HG03175 (cell line): ENCODE data around the gene SIAE.
A peak's percentile ranks its signal among the peaks of the same experiment; 100 is the strongest.
"Not testable (repeated sequence)": the region's sequence is repeated elsewhere in the genome, so short reads cannot be mapped to it uniquely, and the experiment has no call there.

Source experiments
- ATAC-seq: cut with Tn5 transposase; IDR thresholded peaks from one replicate; pipeline ENCODE4 v1.9.1; 2021; ENCODE audit warnings: mild to moderate bottlenecking, moderate library complexity; ENCODE audit not compliant: unreplicated experiment

SIAE gene

GRCh38 chr11:124627546-124627945 is 46.0 kb downstream of the SIAE start:
- no peak for ATAC-seq

- ATAC-seq = no peak
Observed at GRCh38 chr11:124625504-124626168, 47.9 kb downstream of the SIAE start.

- no peak for ATAC-seq
Observed at GRCh38 chr11:124623861-124624525, 49.5 kb downstream of the SIAE start.

- peak; percentile 95 for ATAC-seq
Observed at GRCh38 chr11:124622531-124623451, 50.7 kb downstream of the SIAE start, which contains the start of gene TBRG1. TBRG1 (plus strand) TSS chr11:124622864; CDS start chr11:124623084, 220 bp downstream.

GRCh38 chr11:124618863-124619262 is 54.7 kb downstream of the SIAE start:
- no peak for ATAC-seq

GRCh38 chr11:124612567-124613246 is 60.8 kb downstream of the SIAE start:
- ATAC-seq = no peak

- no peak for ATAC-seq
Observed at GRCh38 chr11:124612045-124612444, 61.5 kb downstream of the SIAE start.

GRCh38 chr11:124611064-124611463 is 62.5 kb downstream of the SIAE start, which contains the start of gene PANX3:
PANX3 (plus strand) TSS chr11:124611428; CDS start chr11:124611557, 129 bp downstream.
- no peak for ATAC-seq

- no peak for ATAC-seq
Observed at GRCh38 chr11:124610295-124610694, 63.2 kb downstream of the SIAE start.

- no peak for ATAC-seq
Observed at GRCh38 chr11:124608147-124608546, 65.4 kb downstream of the SIAE start.

GRCh38 chr11:124605719-124606118 is 67.8 kb downstream of the SIAE start:
- no peak for ATAC-seq

- not testable (repeated sequence) for ATAC-seq
Observed at GRCh38 chr11:124602723-124603122, 70.8 kb downstream of the SIAE start.

- ATAC-seq = no peak
Observed at GRCh38 chr11:124602193-124602592, 71.3 kb downstream of the SIAE start.

- no peak for ATAC-seq
Observed at GRCh38 chr11:124600621-124601320, 72.8 kb downstream of the SIAE start.

- no peak for ATAC-seq
Observed at GRCh38 chr11:124597626-124598025, 75.9 kb downstream of the SIAE start.

GRCh38 chr11:124595302-124595701 is 78.2 kb downstream of the SIAE start:
- no peak for ATAC-seq

GRCh38 chr11:124592627-124593026 is 80.9 kb downstream of the SIAE start:
- ATAC-seq = no peak

GRCh38 chr11:124591430-124591829 is 82.1 kb downstream of the SIAE start:
- no peak for ATAC-seq

- ATAC-seq = peak; percentile 58
Observed at GRCh38 chr11:124586238-124586860, 87.2 kb downstream of the SIAE start.
